ENCODE data around the gene PARD6B.

DNA sequence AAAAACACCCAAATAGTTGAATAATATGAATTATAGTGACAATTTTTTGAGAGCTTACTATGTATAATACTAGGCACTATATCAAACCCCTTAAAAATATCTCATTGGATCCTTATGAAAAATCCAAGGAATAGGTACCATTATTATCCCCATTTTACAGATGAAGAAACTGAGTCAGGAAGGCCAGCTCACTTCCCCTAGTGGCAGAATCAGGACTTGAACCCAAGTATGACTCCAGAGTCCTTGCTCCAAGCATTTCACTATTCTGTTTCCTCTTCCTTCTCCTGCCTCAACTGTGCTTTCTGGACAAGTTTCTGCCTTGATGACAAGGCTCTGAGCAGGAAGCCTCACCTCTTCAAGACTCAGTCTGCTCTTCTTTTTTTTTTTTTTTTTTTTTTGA, 10.8 kb upstream of the PARD6B start:
- TF ChIP-seq, protein P1, sequence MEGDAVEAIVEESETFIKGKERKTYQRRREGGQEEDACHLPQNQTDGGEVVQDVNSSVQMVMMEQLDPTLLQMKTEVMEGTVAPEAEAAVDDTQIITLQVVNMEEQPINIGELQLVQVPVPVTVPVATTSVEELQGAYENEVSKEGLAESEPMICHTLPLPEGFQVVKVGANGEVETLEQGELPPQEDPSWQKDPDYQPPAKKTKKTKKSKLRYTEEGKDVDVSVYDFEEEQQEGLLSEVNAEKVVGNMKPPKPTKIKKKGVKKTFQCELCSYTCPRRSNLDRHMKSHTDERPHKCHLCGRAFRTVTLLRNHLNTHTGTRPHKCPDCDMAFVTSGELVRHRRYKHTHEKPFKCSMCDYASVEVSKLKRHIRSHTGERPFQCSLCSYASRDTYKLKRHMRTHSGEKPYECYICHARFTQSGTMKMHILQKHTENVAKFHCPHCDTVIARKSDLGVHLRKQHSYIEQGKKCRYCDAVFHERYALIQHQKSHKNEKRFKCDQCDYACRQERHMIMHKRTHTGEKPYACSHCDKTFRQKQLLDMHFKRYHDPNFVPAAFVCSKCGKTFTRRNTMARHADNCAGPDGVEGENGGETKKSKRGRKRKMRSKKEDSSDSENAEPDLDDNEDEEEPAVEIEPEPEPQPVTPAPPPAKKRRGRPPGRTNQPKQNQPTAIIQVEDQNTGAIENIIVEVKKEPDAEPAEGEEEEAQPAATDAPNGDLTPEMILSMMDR (IDR thresholded peaks at IDR 0.05 in 8 of 11, conservative IDR thresholded peaks at IDR 0.05 in 3 of 11) = no peak
- no peak for TF ChIP-seq POLR2A (IDR thresholded peaks at IDR 0.05)

All from spleen (tissue), 7 donors.